Type B pancreatic cell (in vitro differentiated cells): ENCODE measurements around the gene MAPKBP1. TPM values are rescaled to one million over a fixed set of nuclear protein-coding genes. Genes with fewer than 3 reads are reported as not detected.
A peak's percentile ranks its signal among the peaks of the same experiment; 100 is the strongest.

Source experiments
- DNase-seq: peaks from one replicate; pipeline ENCODE4 v3.0.0; 2021; ENCODE audit warnings: mixed read lengths; ENCODE audit not compliant: unreplicated experiment; ENCODE audit errors: extremely low spot score
- H3K27ac Mint-ChIP-seq: 2 replicates; pipeline ENCODE4 v1.8.0; 2021; ENCODE audit warnings: mild to moderate bottlenecking, mixed read lengths
- H3K27me3 Mint-ChIP-seq: 2 replicates; pipeline ENCODE4 v1.8.0; 2021; ENCODE audit warnings: mixed read lengths
- H3K36me3 Mint-ChIP-seq: 2 replicates; pipeline ENCODE4 v1.8.0; 2021; ENCODE audit warnings: mixed read lengths
- H3K4me1 Mint-ChIP-seq: one replicate; pipeline ENCODE4 v1.8.0; 2021; ENCODE audit warnings: mixed read lengths; ENCODE audit not compliant: unreplicated experiment
- H3K4me3 Mint-ChIP-seq: 2 replicates; pipeline ENCODE4 v1.8.0; 2021; ENCODE audit warnings: mild to moderate bottlenecking, mixed read lengths
- H3K9me3 Mint-ChIP-seq: 2 replicates; pipeline ENCODE4 v1.8.0; 2021; ENCODE audit warnings: mixed read lengths
- CTCF ChIP-seq: fragments of 200-600 bp; sonication (generic); conservative IDR thresholded peaks from 2 replicates; pipeline ENCODE4 v1.5.0; 2021; ENCODE audit warnings: antibody characterized with exemption, mild to moderate bottlenecking
- total RNA-seq: library from RNA; stranded (reverse); gene quantifications from 2 replicates; pipeline ENCODE4 v1.2.1, GENCODE V29; 2021; ENCODE audit warnings: low replicate concordance

Gene MAPKBP1
- total RNA-seq, 1 donor from 2014 or later, result 34.8 TPM

- Mint-ChIP-seq H3K4me3 (no peak overlapping the region), H3K9me3 (no peaks in the 10 kb centered on the region), H3K27me3 (no peaks in the 10 kb centered on the region), H3K36me3 (peaks cover 6% of the 10 kb centered on the region), H3K27ac (peak overlapping the region; percentile 41), H3K4me1 (peaks cover 52% of the 10 kb centered on the region)
- no peak for TF ChIP-seq CTCF
- no peak for DNase-seq
Observed at GRCh38 chr15:41791547-41791937, 17.3 kb downstream of the MAPKBP1 start.

- no peak overlapping the region for H3K4me3 Mint-ChIP-seq
- DNase-seq, result no peak
- no peaks in the 10 kb centered on the region for H3K9me3 Mint-ChIP-seq
- no peaks in the 10 kb centered on the region for H3K27me3 Mint-ChIP-seq
- no peak for TF ChIP-seq CTCF
- H3K4me1 Mint-ChIP-seq, result peaks cover 57% of the 10 kb centered on the region
- H3K27ac Mint-ChIP-seq, result peak overlapping the region; percentile 7
- peaks cover 6% of the 10 kb centered on the region for H3K36me3 Mint-ChIP-seq
Observed at GRCh38 chr15:41792000-41792637, 17.8 kb downstream of the MAPKBP1 start.

DNA sequence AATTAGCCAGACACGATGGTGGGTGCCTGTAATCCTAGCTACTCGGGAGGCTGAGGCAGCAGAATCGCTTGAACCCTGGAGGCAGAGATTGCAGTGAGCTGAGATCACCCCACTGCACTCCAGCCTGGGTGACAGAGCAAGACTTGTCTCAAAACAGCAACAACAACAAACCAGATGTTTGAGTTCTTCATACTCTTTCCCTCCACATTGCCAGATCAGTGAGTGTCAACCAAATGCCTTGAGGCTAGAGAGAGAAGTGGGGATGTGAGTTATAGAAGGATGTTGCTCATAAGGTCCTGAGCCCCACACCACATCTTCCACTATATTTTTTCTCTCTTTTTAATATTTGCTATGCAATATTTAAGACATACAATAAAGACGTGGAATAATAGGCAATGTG is 19.8 kb downstream of the MAPKBP1 start:
- peaks cover 6% of the 10 kb centered on the region for H3K36me3 Mint-ChIP-seq
- peaks cover 59% of the 10 kb centered on the region for H3K4me1 Mint-ChIP-seq
- no peaks in the 10 kb centered on the region for H3K9me3 Mint-ChIP-seq
- H3K27ac Mint-ChIP-seq, result no peak overlapping the region
- no peak for DNase-seq
- TF ChIP-seq CTCF, result no peak
- H3K27me3 Mint-ChIP-seq, result no peaks in the 10 kb centered on the region
- no peak overlapping the region for H3K4me3 Mint-ChIP-seq

DNA sequence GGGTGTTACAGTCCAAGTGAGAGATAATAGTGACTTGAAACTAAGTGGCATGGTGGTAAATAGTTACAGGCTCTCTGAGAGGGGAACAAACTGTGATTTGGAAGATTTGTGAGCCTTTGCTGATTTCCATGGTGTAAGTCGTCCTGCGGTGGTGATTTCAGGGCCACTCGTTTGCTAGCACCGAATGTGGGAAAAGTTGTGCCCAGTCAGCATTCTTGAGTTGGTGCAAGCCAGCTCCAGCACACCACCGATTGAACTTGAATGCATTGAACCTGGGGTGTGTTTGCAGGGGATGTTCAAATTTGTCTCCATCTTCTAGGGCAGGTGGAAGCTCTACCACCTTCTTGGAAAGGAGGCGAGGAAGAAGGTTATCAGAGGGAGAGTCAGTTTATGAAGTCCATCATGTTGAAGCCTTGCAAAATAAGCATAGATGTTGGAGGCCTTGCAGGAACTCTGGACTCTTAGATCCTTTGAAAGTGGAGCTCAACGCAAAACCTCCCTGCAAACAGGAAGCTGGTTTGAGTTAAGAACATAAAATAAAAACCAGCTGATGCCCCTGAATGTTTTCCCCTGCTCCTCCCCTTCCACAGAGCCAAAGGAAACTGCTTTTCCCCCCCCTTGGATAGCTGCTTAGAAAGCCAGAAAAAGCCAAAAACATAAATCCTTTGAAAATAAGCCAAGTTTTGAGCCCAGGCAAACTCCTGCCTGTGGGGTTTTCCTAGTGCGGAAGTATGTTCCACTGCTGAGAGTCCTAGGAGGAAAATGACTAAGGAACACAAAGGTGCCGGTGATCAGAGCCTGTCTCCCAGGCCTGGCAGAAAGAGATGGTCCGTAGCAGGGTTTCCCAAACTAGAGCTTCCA is 21.9 kb downstream of the MAPKBP1 start:
- Mint-ChIP-seq H3K36me3 (peaks cover 10% of the 10 kb centered on the region), H3K27ac (peak overlapping the region; percentile 72), H3K4me3 (peak overlapping the region; percentile 66), H3K27me3 (no peaks in the 10 kb centered on the region), H3K9me3 (no peaks in the 10 kb centered on the region), H3K4me1 (peaks cover 42% of the 10 kb centered on the region)
- DNase-seq, result no peak
- TF ChIP-seq CTCF, result no peak

- TF ChIP-seq CTCF, result no peak
- H3K4me1 Mint-ChIP-seq, result peaks cover 31% of the 10 kb centered on the region
- H3K4me3 Mint-ChIP-seq, result no peak overlapping the region
- no peaks in the 10 kb centered on the region for H3K27me3 Mint-ChIP-seq
- DNase-seq, result no peak
- H3K9me3 Mint-ChIP-seq, result no peaks in the 10 kb centered on the region
- H3K27ac Mint-ChIP-seq, result no peak overlapping the region
- peaks cover 10% of the 10 kb centered on the region for H3K36me3 Mint-ChIP-seq
Observed at GRCh38 chr15:41797201-41797944, 23.1 kb downstream of the MAPKBP1 start.
